HG03378 (cell line): ENCODE results near the gene OR51B5.
"Not testable (repeated sequence)": the region's sequence is repeated elsewhere in the genome, so short reads cannot be mapped to it uniquely, and the experiment has no call there.

Experiments
- ATAC-seq: cut with Tn5 transposase; IDR thresholded peaks from one replicate; pipeline ENCODE4 v1.9.1; 2021; ENCODE audit warnings: mild to moderate bottlenecking, moderate library complexity; ENCODE audit not compliant: unreplicated experiment

Gene OR51B5

GRCh38 chr11:5336331-5336730 is 7.0 kb downstream of the OR51B5 start:
- no peak for ATAC-seq

- ATAC-seq: no peak
Observed at GRCh38 chr11:5335170-5335569, 8.2 kb downstream of the OR51B5 start.

DNA sequence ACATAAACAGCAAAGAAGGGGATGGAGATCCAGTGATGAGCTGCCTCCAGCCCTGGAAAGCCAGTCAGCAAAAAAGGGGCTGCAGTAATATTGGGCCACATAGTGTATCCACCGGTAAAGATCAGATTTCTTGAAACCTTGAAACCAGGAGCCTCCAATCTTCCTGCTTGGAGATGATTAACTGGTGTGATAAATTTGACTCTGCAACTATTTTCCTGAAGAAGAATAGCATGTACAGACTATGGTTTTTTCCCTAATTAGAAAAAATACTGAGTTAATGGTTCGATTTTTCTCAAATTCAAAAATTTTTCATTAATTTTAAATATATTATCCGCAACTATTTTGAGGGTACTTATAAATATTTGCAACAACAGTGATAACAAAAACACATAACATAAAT is 19.1 kb downstream of the OR51B5 start, which contains the start of gene OR51B2:
Gene OR51B2 (minus strand): TSS at position 101 of the 400 bp plus-strand sequence. CDS start 0 bp downstream, at position 101.
- ATAC-seq: no peak

DNA sequence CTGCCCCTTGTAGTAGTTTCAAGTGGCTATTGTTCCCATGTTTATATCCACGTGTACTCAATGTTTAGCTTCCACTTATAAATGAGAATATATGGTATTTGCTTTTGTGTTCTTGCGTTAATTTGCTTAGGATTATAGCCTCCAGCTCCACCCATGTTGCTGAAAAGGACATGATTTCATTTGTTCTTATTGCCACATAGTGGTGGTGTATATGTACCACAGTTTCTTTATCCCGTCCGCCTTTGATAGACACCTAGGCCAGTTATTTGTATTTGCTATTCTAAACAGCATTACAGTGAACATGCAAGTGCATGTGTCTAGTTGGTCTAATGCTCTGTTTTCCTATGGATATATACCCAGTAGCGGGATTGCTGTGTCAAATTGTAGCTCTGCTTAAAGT is 26.0 kb downstream of the OR51B5 start:
- no peak for ATAC-seq

GRCh38 chr11:5313326-5314023 is 29.8 kb downstream of the OR51B5 start:
- not testable (repeated sequence) for ATAC-seq

- ATAC-seq: no peak
Observed at GRCh38 chr11:5310423-5310822, 32.9 kb downstream of the OR51B5 start.

DNA sequence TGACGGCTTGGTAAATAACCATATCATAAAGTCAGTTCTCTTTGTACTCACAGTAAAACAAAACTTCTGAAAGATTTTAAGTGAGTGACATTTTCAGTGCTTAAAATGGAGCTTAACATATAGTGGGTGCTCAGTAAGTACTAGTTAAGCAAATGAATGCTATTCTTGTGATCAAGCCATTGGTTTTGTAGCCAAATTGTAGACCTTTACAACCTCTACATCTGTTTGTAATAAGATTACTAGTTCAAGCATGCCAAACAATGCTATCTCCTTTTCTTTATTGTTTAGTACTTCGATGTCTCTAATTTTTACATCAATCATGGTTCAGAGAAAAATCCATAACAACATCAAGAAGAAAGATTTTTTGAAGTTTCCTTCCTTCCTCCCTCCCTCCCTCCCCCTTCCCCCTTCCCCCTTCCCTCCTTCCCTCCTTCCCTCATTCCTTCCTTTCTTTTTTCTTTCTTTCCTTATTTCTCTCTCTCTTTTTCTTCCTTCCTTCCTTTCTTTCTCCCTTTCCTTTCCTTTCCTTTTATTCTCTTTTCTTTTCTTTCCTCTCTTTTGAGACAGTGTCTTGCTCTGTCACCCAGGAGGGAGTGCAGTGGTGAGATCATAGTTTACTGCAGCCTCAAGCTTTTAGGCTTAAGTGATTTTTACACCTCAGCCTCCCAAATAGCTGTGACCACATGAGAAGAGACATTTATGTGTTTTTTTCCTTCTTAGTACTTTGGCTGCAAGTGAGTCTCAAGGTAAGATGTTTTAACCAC is 35.9 kb downstream of the OR51B5 start:
- no peak for ATAC-seq

GRCh38 chr11:5304046-5304445 is 39.3 kb downstream of the OR51B5 start:
- no peak for ATAC-seq

GRCh38 chr11:5303626-5304025 is 39.7 kb downstream of the OR51B5 start:
- ATAC-seq: no peak

DNA sequence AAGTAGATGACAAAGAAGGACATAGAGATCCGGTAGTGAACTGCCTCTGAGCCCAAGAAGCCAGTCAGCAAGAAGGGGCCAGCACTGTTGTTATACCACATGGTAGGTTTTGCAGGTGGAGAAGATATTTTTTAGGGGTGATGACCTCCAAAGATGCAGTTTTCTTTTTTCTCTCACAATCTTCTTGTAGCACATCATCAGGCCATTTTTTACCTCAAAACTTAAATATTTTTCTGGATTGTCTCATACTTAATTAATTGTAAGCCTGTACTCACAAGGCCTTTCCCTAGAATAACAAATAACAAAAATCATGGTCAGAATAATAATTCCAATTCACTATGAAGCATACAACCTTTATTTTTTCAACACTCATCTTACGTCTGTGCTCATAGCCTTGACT is 41.5 kb downstream of the OR51B5 start, which contains the start of gene OR51B4:
Gene OR51B4 (minus strand): TSS at position 101 of the 400 bp plus-strand sequence. CDS start 0 bp downstream, at position 101.
- no peak for ATAC-seq

DNA sequence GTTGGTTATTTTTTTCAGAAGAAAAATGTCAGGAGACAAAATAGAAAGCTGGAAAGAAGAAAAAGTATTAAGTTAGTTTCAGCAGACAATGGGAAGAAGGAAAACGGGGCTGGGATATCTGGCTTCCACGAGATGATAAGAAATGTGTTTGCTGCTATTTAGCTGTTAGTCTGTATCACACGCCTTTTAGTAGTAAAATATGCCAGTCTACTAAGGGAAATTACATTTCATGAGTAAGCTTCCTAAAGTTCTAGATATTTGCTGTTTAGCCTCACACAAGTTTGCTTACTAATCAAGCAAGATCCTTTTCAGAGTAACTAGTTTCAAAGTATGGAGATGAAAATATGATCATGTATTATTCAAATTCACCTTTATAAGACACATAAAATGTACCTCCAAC is 43.1 kb downstream of the OR51B5 start:
- no peak for ATAC-seq

GRCh38 chr11:5298451-5298850 is 44.9 kb downstream of the OR51B5 start:
- no peak for ATAC-seq

- ATAC-seq: no peak
Observed at GRCh38 chr11:5297721-5298323, 45.5 kb downstream of the OR51B5 start.

DNA sequence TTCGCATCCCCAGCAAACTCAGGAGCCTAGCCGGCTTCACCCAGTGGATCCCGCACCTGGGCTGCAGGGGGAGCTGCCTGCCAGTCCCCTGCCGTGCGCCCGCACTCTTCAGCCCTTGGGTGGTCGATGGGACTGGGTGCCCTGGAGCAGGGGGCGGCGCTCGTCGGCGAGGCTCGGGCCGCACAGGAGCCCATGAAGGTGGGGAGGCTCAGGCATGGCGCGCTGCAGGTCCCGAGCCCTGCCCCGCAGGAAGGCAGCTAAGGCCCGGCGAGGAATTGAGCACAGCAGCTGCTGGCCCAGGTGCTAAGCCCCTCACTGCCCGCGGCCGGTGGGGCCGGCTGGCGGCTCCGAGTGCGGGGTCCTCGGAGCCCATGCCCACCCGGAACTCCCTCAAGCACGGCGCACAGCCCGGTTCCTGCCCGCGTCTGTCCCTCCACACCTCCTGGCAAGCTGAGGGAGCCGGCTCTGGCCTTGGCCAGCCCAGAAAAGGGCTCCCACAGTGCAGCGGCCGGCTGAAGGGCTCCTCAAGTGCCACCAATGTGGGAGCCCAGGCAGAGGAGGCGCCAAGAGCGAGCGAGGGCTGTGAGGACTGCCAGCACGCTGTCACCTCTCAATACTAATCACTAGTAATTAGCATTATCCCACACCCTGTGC is 48.9 kb downstream of the OR51B5 start:
- ATAC-seq: not testable (repeated sequence)

DNA sequence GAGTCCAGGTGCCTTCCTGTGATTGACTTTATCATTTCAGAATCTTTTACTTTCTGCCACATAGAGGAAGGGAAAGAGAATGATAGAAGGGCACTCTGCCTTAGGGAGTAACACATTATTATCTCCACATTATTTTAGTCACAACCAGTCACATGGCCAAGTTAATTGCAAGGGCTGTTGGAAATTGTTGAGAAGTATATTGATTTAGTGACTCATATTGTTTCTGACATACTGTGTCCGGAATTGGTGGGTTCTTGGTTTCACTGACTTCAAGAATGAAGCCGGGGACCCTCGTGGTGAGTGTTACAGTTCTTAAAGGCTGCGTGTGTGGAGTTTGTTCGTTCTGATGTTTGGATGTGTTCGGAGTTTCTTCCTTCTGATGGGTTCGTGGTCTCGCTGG is 50.3 kb downstream of the OR51B5 start:
- ATAC-seq: no peak
